Measurements from ENCODE around the gene CISD3. TPM values are rescaled to one million over a fixed set of nuclear protein-coding genes. Genes with fewer than 3 reads are reported as not detected.

CISD3 gene
- total and polyA plus RNA-seq, 2 experiments from 2014 or later, result 0.94 to 8.9 TPM

- H3K9me2 ChIP-seq (ENCODE audit: insufficient read depth), result no peaks in the 10 kb centered on the region
- TF ChIP-seq POLR2AphosphoS5 (IDR thresholded peaks at IDR 0.05; ENCODE audit: low read depth) (no peak), ETS1 (IDR thresholded peaks at IDR 0.05) (no peak)
- peaks cover 57% of the 10 kb centered on the region for H3K4me1 Mint-ChIP-seq
- no peak overlapping the region for H3K27ac Mint-ChIP-seq
- no peak overlapping the region for H2AFZ ChIP-seq
- no peaks in the 10 kb centered on the region; the same call in 2 of the 3 replicates for H3K9me3 Mint-ChIP-seq
- peaks cover 55% of the 10 kb centered on the region for H4K20me1 ChIP-seq (replicated peaks; ENCODE audit: insufficient read depth)
- peaks cover 3% of the 10 kb centered on the region; the same call in 1 of the 2 replicates for H3F3A ChIP-seq (replicated peaks; ENCODE audit: low read depth)
- peaks cover 26% of the 10 kb centered on the region for H3K36me3 Mint-ChIP-seq (ENCODE audit: low read depth)
- no peak overlapping the region for H3K27ac ChIP-seq (ENCODE audit: low read depth)
- peaks cover 6% of the 10 kb centered on the region for H3K27me3 ChIP-seq (ENCODE audit: insufficient read depth)
- H3K36me3 ChIP-seq (ENCODE audit: insufficient read depth), result no peaks in the 10 kb centered on the region
- peaks cover 74% of the 10 kb centered on the region for H3K79me2 ChIP-seq (replicated peaks; ENCODE audit: insufficient read depth)
- H3K4me3 Mint-ChIP-seq, result peak overlapping the region; percentile 97
- H3K27me3 Mint-ChIP-seq (ENCODE audit: insufficient read depth, low read depth, poor library complexity), result peaks cover 35% of the 10 kb centered on the region
- H3K4me3 ChIP-seq, result peak overlapping the region; percentile 99; the same call in 1 of the 2 replicates
- DNase-seq (ENCODE audit: low spot score) (no peak), ATAC-seq (no peak)
- peaks cover 42% of the 10 kb centered on the region for H3K4me1 ChIP-seq (ENCODE audit: insufficient read depth)
- peak overlapping the region; percentile 84 for H3K4me2 ChIP-seq
These were observed 15.4 kb downstream of the CISD3 start for GRCh38 chr17:38745545-38745944.

DNA sequence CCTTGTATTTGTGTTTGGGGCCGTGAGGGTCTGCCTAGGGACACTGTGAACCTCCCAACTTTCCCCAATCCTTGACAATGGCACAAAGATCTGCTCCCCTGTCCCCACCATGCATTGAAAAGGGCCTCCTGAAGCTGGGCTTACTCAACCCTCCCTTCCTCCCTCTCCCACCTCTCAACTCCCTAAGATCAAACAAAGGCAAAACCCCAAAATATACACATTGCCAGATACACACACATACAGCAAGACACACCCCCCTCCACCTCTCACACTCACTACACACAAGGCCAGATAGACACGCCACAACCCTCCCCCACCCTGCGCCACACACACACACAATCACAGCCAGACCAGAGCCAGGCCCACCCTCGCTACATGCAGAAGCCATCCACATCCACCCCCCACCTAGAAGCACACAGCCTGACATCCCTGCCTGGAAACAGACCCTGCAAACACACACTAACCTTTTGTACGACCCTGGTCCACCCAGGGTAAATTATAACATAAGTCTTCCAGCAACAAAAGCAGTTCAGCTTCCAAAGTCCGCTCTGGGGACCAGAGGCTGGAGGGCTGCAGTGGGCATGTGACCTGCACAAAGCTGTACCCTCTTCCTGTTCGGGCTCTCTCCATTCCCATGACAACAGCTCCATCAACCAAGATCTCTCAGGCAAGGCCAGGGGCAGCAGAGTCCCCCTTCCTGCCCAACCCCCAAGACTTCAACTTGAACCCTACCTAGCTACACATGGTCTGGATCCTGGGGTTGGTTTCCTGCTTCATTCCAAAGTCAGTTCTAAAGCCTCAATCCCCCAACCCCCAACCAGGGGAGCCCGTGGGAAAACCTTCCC, 16.1 kb downstream of the CISD3 start:
- Mint-ChIP-seq H3K4me3 (peak overlapping the region; percentile 97), H3K9me3 (no peaks in the 10 kb centered on the region; the same call in 1 of the 3 replicates), H3K27me3 (ENCODE audit: insufficient read depth, low read depth, poor library complexity) (peaks cover 41% of the 10 kb centered on the region), H3K36me3 (ENCODE audit: low read depth) (peaks cover 19% of the 10 kb centered on the region), H3K4me1 (peaks cover 55% of the 10 kb centered on the region), H3K27ac (peak overlapping the region; percentile 22)
- ATAC-seq (no peak), DNase-seq (ENCODE audit: low spot score) (peak; percentile 65)
- peaks cover 49% of the 10 kb centered on the region for H3K4me1 ChIP-seq (ENCODE audit: insufficient read depth)
- H3K79me2 ChIP-seq (replicated peaks; ENCODE audit: insufficient read depth), result peaks cover 67% of the 10 kb centered on the region
- peaks cover 13% of the 10 kb centered on the region for H3K27me3 ChIP-seq (ENCODE audit: insufficient read depth)
- H3K27ac ChIP-seq (ENCODE audit: low read depth), result 0 out of 2 replicates have a peak overlapping the region, but pooled peaks have one; percentile 56
- no peaks in the 10 kb centered on the region for H3K36me3 ChIP-seq (ENCODE audit: insufficient read depth)
- H3K4me3 ChIP-seq, result peak overlapping the region; percentile 99
- no peak overlapping the region for H2AFZ ChIP-seq
- H3F3A ChIP-seq (replicated peaks; ENCODE audit: low read depth), result peaks cover 3% of the 10 kb centered on the region; the same call in 1 of the 2 replicates
- H4K20me1 ChIP-seq (replicated peaks; ENCODE audit: insufficient read depth), result peaks cover 49% of the 10 kb centered on the region
- no peaks in the 10 kb centered on the region for H3K9me2 ChIP-seq (ENCODE audit: insufficient read depth)
- H3K4me2 ChIP-seq, result peak overlapping the region; percentile 84
- TF ChIP-seq, protein P1, sequence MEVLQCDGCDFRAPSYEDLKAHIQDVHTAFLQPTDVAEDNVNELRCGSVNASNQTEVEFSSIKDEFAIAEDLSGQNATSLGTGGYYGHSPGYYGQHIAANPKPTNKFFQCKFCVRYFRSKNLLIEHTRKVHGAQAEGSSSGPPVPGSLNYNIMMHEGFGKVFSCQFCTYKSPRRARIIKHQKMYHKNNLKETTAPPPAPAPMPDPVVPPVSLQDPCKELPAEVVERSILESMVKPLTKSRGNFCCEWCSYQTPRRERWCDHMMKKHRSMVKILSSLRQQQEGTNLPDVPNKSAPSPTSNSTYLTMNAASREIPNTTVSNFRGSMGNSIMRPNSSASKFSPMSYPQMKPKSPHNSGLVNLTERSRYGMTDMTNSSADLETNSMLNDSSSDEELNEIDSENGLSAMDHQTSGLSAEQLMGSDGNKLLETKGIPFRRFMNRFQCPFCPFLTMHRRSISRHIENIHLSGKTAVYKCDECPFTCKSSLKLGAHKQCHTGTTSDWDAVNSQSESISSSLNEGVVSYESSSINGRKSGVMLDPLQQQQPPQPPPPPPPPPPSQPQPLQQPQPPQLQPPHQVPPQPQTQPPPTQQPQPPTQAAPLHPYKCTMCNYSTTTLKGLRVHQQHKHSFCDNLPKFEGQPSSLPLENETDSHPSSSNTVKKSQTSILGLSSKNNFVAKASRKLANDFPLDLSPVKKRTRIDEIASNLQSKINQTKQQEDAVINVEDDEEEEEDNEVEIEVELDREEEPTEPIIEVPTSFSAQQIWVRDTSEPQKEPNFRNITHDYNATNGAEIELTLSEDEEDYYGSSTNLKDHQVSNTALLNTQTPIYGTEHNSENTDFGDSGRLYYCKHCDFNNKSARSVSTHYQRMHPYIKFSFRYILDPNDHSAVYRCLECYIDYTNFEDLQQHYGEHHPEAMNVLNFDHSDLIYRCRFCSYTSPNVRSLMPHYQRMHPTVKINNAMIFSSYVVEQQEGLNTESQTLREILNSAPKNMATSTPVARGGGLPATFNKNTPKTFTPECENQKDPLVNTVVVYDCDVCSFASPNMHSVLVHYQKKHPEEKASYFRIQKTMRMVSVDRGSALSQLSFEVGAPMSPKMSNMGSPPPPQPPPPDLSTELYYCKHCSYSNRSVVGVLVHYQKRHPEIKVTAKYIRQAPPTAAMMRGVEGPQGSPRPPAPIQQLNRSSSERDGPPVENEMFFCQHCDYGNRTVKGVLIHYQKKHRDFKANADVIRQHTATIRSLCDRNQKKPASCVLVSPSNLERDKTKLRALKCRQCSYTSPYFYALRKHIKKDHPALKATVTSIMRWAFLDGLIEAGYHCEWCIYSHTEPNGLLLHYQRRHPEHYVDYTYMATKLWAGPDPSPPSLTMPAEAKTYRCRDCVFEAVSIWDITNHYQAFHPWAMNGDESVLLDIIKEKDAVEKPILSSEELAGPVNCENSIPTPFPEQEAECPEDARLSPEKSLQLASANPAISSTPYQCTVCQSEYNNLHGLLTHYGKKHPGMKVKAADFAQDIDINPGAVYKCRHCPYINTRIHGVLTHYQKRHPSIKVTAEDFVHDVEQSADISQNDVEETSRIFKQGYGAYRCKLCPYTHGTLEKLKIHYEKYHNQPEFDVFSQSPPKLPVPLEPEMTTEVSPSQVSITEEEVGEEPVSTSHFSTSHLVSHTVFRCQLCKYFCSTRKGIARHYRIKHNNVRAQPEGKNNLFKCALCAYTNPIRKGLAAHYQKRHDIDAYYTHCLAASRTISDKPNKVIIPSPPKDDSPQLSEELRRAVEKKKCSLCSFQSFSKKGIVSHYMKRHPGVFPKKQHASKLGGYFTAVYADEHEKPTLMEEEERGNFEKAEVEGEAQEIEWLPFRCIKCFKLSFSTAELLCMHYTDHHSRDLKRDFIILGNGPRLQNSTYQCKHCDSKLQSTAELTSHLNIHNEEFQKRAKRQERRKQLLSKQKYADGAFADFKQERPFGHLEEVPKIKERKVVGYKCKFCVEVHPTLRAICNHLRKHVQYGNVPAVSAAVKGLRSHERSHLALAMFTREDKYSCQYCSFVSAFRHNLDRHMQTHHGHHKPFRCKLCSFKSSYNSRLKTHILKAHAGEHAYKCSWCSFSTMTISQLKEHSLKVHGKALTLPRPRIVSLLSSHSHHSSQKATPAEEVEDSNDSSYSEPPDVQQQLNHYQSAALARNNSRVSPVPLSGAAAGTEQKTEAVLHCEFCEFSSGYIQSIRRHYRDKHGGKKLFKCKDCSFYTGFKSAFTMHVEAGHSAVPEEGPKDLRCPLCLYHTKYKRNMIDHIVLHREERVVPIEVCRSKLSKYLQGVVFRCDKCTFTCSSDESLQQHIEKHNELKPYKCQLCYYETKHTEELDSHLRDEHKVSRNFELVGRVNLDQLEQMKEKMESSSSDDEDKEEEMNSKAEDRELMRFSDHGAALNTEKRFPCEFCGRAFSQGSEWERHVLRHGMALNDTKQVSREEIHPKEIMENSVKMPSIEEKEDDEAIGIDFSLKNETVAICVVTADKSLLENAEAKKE (CRISPR knock-in tag; IDR thresholded peaks at IDR 0.05), result no peak
- TF ChIP-seq JUNB (IDR thresholded peaks at IDR 0.05; ENCODE audit: unreplicated experiment), result no peak
- no peak for TF ChIP-seq ETS1 (IDR thresholded peaks at IDR 0.05)
- TF ChIP-seq CREB1 (CRISPR knock-in tag; IDR thresholded peaks at IDR 0.05; ENCODE audit: low read depth), result no peak
- no peak for TF ChIP-seq NANOG (IDR thresholded peaks at IDR 0.05; ENCODE audit: borderline replicate concordance)
- TF ChIP-seq, protein P2, sequence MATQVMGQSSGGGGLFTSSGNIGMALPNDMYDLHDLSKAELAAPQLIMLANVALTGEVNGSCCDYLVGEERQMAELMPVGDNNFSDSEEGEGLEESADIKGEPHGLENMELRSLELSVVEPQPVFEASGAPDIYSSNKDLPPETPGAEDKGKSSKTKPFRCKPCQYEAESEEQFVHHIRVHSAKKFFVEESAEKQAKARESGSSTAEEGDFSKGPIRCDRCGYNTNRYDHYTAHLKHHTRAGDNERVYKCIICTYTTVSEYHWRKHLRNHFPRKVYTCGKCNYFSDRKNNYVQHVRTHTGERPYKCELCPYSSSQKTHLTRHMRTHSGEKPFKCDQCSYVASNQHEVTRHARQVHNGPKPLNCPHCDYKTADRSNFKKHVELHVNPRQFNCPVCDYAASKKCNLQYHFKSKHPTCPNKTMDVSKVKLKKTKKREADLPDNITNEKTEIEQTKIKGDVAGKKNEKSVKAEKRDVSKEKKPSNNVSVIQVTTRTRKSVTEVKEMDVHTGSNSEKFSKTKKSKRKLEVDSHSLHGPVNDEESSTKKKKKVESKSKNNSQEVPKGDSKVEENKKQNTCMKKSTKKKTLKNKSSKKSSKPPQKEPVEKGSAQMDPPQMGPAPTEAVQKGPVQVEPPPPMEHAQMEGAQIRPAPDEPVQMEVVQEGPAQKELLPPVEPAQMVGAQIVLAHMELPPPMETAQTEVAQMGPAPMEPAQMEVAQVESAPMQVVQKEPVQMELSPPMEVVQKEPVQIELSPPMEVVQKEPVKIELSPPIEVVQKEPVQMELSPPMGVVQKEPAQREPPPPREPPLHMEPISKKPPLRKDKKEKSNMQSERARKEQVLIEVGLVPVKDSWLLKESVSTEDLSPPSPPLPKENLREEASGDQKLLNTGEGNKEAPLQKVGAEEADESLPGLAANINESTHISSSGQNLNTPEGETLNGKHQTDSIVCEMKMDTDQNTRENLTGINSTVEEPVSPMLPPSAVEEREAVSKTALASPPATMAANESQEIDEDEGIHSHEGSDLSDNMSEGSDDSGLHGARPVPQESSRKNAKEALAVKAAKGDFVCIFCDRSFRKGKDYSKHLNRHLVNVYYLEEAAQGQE (IDR thresholded peaks at IDR 0.05; ENCODE audit: unreplicated experiment), result no peak
